Colonic mucosa (tissue), 4 donors: Measurements from ENCODE around the gene GYPA. TPM values are rescaled to one million over a fixed set of nuclear protein-coding genes. Genes with fewer than 3 reads are reported as not detected.
"Not testable (repeated sequence)": the region's sequence is repeated elsewhere in the genome, so short reads cannot be mapped to it uniquely, and the experiment has no call there.

ENCODE experiments used
- DNase-seq: peaks from one replicate; pipeline ENCODE4 v3.0.0-alpha.2; 2020
- H3K27ac ChIP-seq: fragments of 200-600 bp; one replicate; pipeline ENCODE4 v1.8.0; 2021
- H3K27me3 ChIP-seq: fragments of 200-600 bp; one replicate; pipeline ENCODE4 v1.8.0; 2021
- H3K36me3 ChIP-seq: fragments of 200-600 bp; one replicate; pipeline ENCODE4 v1.8.0; 2021
- H3K4me1 ChIP-seq: fragments of 200-600 bp; one replicate; pipeline ENCODE4 v1.8.0; 2021; ENCODE audit warnings: mild to moderate bottlenecking
- H3K4me3 ChIP-seq: fragments of 200-600 bp; one replicate; pipeline ENCODE4 v1.8.0; 2021
- H3K9ac ChIP-seq, 2 donors: one replicate each; pipeline ENCODE4 v1.7.0; 2013; ENCODE audit warnings: control low read depth in 2 of 2, low read depth in 2 of 2, low read length in 2 of 2
- H3K9me3 ChIP-seq: fragments of 200-600 bp; one replicate; pipeline ENCODE4 v1.8.0; 2021
- intact Hi-C: fragments of 100-400 bp; cut with DNase I; formaldehyde crosslinking; loops from one replicate; pipeline ENCODE4 v1.14.1; 2022
- total RNA-seq, 2 donors: library from RNA; stranded (reverse); fragmentation: NEBNext Ultra II Directional in 1 of 2; extraction: Animal tissue kit (Norgen Biotek cat#: 25700) in 1 of 2; gene quantifications; one replicate each; pipeline ENCODE4 v1.2.1, GENCODE V29; 2021
- TF ChIP-seq, protein P1 (sequence below): fragments of 200-600 bp; IDR thresholded peaks from one replicate; pipeline ENCODE4 v1.8.0; 2022; ENCODE audit warnings: antibody characterized with exemption, mild to moderate bottlenecking
- donor health status: healthy.
- donor health status: DM: no; HTN: no; CAD: no.
- donor health status: DM: no; HTN: no; CAD: no.

GYPA gene
- total RNA-seq, 2 donors from 2014 or later, result 0.27 TPM; not detected in 1

DNA sequence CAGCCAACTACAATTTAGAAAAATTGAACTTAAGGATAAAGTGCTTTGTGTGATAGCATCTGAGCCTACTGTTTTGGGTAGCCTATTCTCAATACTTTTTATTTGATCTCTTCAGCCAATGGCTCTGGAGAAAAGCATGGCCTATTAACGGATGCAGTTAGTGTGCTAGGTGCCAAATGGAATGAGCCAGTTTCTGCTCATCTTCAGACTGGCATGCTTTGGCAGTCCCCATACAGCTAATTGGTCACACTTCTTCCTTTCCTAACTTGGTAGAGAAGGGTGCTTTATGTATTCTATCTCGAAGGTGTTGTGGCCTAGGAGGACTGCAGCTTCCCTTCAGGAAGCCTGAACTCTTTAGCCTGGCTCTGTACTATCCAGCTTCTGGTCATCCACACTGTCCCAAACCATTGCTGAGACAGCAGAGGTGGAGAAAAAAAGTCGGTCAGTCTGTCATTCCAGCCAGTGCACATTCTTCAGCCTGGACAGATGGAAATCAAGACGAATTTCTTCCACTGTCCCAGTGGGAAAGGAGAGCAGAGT lies 11.1 kb downstream of the GYPA start:
- H3K36me3 ChIP-seq, DNase-seq, H3K9ac ChIP-seq, H3K9me3 ChIP-seq, H3K27ac ChIP-seq, H3K4me3 ChIP-seq, intact Hi-C loops, H3K4me1 ChIP-seq, H3K27me3 ChIP-seq: not testable (repeated sequence)

DNA sequence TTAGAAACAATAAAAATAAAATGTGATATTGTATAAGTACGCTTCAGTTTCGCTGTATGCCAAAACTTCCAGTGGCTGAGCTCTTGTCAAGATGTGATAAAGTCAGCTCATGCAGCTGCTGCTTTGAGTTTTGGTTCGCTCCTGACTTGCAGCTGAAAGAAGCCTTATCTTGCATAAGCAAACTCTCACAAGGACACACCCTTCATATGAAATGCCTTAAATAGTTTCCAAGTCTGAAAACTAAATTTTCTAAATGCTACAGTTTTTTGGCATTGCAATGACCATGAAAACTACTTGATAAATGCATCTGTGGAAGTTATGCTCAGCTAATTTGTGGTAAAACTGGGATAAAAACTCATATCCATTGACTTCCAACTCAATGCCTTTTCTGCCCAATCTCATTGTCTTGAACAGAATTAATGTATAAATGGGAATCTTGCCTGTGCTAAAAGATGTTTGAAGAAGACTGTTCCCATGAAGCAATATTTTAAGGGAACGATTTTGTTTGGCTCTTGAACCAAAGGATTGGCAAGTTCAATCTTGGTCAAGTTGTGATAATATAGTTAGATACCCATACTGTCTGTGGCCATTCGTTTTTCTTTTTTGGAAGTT lies 11.7 kb downstream of the GYPA start:
- H3K27me3 ChIP-seq, H3K9me3 ChIP-seq, H3K4me1 ChIP-seq, intact Hi-C loops, H3K36me3 ChIP-seq, DNase-seq, H3K27ac ChIP-seq, H3K9ac ChIP-seq, H3K4me3 ChIP-seq: not testable (repeated sequence)

DNA sequence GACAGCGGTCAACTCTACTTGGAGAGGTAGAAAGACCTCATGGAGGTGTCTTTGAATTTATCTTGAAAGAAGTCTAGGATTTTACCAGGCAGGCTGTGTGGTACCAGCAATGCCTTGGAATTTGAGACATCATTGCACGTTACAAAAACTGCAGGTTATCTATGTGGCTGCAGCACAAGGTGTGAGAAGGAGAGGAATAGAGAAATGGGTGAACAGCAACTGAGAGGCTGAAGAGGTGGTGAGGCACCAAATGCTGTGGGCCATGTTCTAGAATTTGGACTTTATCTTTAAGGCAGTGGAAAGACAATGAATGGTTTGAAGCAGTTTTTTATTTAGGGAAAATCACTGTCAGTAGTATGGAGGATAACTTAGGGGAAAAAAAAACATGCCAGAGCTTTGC lies 15.4 kb downstream of the GYPA start:
- H3K27me3 ChIP-seq, H3K36me3 ChIP-seq, DNase-seq, H3K9ac ChIP-seq, H3K27ac ChIP-seq, H3K4me1 ChIP-seq, intact Hi-C loops, H3K9me3 ChIP-seq, H3K4me3 ChIP-seq: not testable (repeated sequence)

DNA sequence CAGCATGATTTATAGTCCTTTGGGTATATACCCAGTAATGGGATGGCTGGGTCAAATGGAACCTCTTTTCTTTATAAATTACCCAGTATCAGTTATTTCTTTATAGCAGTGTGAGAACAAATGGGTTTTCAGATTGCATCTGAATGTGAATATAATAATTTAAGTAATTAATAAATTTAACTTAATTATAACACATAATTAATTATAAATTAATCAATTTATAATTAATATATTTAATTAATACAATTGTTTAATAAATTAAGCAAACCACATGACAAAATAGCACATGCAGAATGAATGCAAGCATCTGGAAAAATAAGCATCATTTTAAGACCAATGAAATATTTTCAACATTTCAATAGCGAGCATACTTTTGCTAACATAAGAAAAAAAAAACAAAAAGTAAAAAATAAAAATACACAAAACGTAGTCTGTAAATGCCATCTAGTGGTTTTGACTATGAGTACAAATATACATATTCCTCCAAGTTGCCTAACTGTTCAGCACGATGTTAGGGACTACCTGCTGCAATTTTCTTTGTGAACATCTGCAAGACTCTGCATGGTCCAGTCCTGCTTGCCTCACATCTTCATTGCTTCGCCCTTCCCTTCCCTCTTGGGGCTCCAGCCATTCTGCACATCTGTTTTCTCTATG lies 16.4 kb downstream of the GYPA start:
- H3K4me1 ChIP-seq, H3K27me3 ChIP-seq, H3K27ac ChIP-seq, H3K4me3 ChIP-seq, H3K36me3 ChIP-seq, H3K9me3 ChIP-seq, H3K9ac ChIP-seq, intact Hi-C loops, DNase-seq: not testable (repeated sequence)

DNA sequence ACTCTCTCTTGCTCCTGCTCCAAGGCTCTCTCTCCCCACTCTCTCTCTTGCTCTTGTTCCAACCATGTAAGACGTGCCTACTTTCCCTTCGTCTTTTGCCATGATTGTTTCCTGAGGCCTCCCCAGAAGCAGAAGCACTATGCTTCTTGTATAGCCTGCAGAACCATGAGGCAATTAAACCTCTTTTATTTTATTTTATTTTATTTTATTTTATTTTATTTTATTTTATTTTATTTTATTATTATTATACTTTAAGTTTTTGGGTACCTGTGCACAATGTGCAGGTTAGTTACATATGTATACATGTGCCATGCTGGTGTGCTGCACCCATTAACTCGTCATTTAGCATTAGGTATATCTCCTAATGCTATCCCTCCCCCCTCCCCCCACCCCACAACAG lies 17.2 kb downstream of the GYPA start:
- intact Hi-C loops, H3K9ac ChIP-seq, H3K4me1 ChIP-seq, H3K9me3 ChIP-seq, H3K27me3 ChIP-seq, H3K4me3 ChIP-seq, H3K27ac ChIP-seq, DNase-seq, H3K36me3 ChIP-seq: not testable (repeated sequence)

DNA sequence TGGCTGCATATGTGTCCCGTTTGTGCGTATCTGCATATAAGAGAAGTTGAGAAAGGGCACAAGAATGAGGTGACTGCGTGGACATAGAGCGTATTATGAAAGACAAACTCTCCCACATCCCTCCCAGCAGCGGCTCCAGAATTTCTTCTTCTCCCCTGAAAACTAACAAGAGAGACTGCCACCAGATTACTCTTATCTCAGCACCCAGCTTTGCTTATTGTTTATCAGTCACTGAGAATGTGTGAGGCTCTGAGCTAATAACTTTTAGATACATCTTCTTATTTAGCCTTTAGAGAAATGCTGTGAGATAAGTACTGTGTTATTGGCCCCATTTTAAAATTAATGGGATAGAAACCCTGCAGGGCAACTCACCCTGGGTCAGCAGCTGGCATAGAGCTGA lies 20.8 kb downstream of the GYPA start:
- H3K9ac ChIP-seq, intact Hi-C loops, H3K9me3 ChIP-seq, H3K36me3 ChIP-seq, DNase-seq, H3K27ac ChIP-seq, H3K4me1 ChIP-seq, H3K27me3 ChIP-seq, H3K4me3 ChIP-seq: not testable (repeated sequence)

DNA sequence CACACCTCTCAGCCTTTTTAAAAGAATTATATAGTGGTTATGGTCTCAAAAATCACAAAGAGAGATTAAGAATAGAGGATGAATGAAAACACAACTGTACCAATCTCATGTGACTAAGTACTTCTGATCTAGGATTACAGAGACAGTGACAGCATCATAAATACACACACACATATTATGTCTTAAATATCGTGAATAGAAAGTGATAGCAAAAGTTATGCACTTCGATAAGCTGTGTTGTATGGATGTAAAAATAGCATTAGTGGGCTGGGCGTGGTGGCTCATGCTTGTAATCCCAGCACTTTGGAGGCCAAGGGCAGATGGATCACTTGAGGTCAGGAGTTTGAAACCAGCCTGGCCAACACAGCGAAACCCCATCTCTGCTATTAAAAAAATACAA lies 25.0 kb downstream of the GYPA start:
- intact Hi-C loops, result no loop called here

DNA sequence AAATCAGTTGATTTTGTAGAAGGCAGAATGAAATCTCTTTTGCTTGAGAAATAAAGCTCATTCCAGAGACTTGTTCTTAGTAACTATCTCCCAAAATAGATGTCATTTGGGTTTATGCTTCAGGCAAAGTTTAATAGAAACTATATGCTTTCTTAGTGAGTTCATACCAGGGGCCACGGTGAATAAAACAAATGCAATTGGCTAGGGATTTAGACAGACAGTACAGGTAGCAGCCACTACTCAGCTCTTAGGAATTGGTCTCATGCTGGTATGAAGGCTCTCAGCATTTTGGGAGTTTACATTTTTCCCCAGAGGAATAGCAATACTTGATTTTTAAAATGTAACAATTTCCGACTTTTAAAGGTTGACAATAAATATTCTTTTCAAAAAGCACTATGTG lies 27.0 kb downstream of the GYPA start:
- TF ChIP-seq, protein P1, sequence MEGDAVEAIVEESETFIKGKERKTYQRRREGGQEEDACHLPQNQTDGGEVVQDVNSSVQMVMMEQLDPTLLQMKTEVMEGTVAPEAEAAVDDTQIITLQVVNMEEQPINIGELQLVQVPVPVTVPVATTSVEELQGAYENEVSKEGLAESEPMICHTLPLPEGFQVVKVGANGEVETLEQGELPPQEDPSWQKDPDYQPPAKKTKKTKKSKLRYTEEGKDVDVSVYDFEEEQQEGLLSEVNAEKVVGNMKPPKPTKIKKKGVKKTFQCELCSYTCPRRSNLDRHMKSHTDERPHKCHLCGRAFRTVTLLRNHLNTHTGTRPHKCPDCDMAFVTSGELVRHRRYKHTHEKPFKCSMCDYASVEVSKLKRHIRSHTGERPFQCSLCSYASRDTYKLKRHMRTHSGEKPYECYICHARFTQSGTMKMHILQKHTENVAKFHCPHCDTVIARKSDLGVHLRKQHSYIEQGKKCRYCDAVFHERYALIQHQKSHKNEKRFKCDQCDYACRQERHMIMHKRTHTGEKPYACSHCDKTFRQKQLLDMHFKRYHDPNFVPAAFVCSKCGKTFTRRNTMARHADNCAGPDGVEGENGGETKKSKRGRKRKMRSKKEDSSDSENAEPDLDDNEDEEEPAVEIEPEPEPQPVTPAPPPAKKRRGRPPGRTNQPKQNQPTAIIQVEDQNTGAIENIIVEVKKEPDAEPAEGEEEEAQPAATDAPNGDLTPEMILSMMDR, result no peak
- intact Hi-C loops, result no loop called here
- Histone ChIP-seq H3K9me3 (no peaks in the 10 kb centered on the region), H3K27me3 (no peaks in the 10 kb centered on the region), H3K4me1 (no peaks in the 10 kb centered on the region), H3K27ac (no peak overlapping the region), H3K4me3 (no peak overlapping the region), H3K36me3 (no peaks in the 10 kb centered on the region), H3K9ac (no peak overlapping the region)
- no peak for DNase-seq

More for the DNA sequence above, 25.0 kb downstream of the GYPA start:
- Histone ChIP-seq H3K27ac (no peak overlapping the region), H3K9me3 (no peaks in the 10 kb centered on the region), H3K4me1 (no peaks in the 10 kb centered on the region), H3K36me3 (no peaks in the 10 kb centered on the region), H3K27me3 (no peaks in the 10 kb centered on the region), H3K9ac (no peak overlapping the region), H3K4me3 (no peak overlapping the region)
- no peak for DNase-seq
- TF ChIP-seq, protein P1, result no peak
